Endodermal cell (in vitro differentiated cells): Measurements from ENCODE around the gene BTBD9. TPM values are rescaled to one million over a fixed set of nuclear protein-coding genes. Genes with fewer than 3 reads are reported as not detected.

ENCODE experiments used
- DNase-seq: peaks from one replicate; pipeline ENCODE4 v3.0.0-alpha.2; 2017
- H3K27ac ChIP-seq: 2 replicates; pipeline ENCODE4 v1.5.1; 2013; ENCODE audit warnings: mild to moderate bottlenecking, low read depth, low read length, moderate library complexity
- H3K27me3 ChIP-seq: 2 replicates; pipeline ENCODE4 v1.6.1; 2013; ENCODE audit warnings: mild to moderate bottlenecking, low read length, moderate library complexity; ENCODE audit not compliant: insufficient read depth, control insufficient read depth, poor library complexity, severe bottlenecking
- H3K36me3 ChIP-seq: 2 replicates; pipeline ENCODE4 v1.7.0; 2013; ENCODE audit warnings: mild to moderate bottlenecking, low read length, moderate library complexity; ENCODE audit not compliant: control insufficient read depth, insufficient read depth
- H3K4me1 ChIP-seq: one replicate; pipeline ENCODE4 v1.7.0; 2013; ENCODE audit warnings: low read length; ENCODE audit not compliant: control insufficient read depth, insufficient read depth
- H3K4me3 ChIP-seq: 2 replicates; pipeline ENCODE4 v1.5.1; 2013; ENCODE audit warnings: mild to moderate bottlenecking, low read length, moderate library complexity
- H3K9ac ChIP-seq: 2 replicates; pipeline ENCODE4 v1.6.1; 2013; ENCODE audit warnings: mild to moderate bottlenecking, low read length, moderate library complexity; ENCODE audit not compliant: poor library complexity, severe bottlenecking; ENCODE audit errors: extremely low read depth
- H3K9me3 ChIP-seq: 2 replicates; pipeline ENCODE4 v1.6.1; 2013; ENCODE audit warnings: mild to moderate bottlenecking, low read length, moderate library complexity; ENCODE audit not compliant: control insufficient read depth
- H3K27ac Mint-ChIP-seq: 2 replicates; pipeline ENCODE4 v1.8.0; 2020; ENCODE audit warnings: mixed read lengths
- H3K27me3 Mint-ChIP-seq: 2 replicates; pipeline ENCODE4 v1.8.0; 2021; ENCODE audit warnings: mild to moderate bottlenecking, mixed read lengths; ENCODE audit not compliant: insufficient read depth
- H3K36me3 Mint-ChIP-seq: 2 replicates; pipeline ENCODE4 v1.8.0; 2020; ENCODE audit warnings: low read depth, mixed read lengths
- H3K4me1 Mint-ChIP-seq: 2 replicates; pipeline ENCODE4 v1.8.0; 2020; ENCODE audit warnings: mixed read lengths
- H3K4me3 Mint-ChIP-seq: 2 replicates; pipeline ENCODE4 v1.8.0; 2020; ENCODE audit warnings: mild to moderate bottlenecking, moderate library complexity, mixed read lengths
- H3K9me3 Mint-ChIP-seq: 2 replicates; pipeline ENCODE4 v1.8.0; 2020; ENCODE audit warnings: mild to moderate bottlenecking, mixed read lengths
- WGBS, 2 experiments: methylation state at CpG; one replicate each; pipeline versions ENCODE4 v1.1.5 to v1.1.7; 2013; ENCODE audit warnings: missing lambda C conversion rate in 2 of 2, mixed read lengths in 1 of 2; ENCODE audit not compliant: insufficient coverage in 1 of 2, insufficient read length in 1 of 2; 5-methylcytosine and 5-hydroxymethylcytosine counted together
- total RNA-seq, 2 donors: library from RNA; stranded (reverse); fragmentation: NEBNext Ultra II Directional in 1 of 2; extraction: Animal tissue kit (Norgen Biotek cat#: 25700) in 1 of 2; gene quantifications; 2 replicates in 1 of 2; 3 replicates in 1 of 2; pipeline ENCODE4 v1.2.1, GENCODE V29; 2021
- TF ChIP-seq, protein P1 (sequence below): fragments of 200-600 bp; sonication (generic); conservative IDR thresholded peaks from 2 replicates; pipeline ENCODE4 v1.5.0; 2021; ENCODE audit warnings: antibody characterized with exemption, mild to moderate bottlenecking

The BTBD9 gene
- total RNA-seq, 2 donors from 2014 or later, result 7.6 to 12.3 TPM

DNA sequence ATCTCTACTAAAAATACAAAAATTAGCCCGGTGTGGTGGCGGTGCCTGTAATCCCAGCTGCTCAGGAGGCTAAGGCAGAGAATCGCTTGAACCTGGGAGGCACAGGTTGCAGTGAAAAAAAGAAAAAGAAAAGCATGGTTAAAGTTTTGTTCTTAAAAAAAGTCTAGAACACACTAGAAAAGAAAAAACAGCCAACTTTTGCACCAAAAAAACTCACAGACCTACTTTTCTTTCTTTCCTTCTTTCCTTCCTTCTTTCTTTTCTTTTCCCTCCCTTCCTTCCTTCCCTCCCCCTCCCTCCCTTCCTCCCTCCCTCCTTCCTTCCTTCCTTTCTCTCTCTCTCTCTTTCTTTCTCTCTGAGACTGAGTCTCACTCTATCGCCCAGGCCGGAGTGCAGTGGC, 204.4 kb downstream of the BTBD9 start:
- no peak overlapping the region for H3K4me3 ChIP-seq
- no peaks in the 10 kb centered on the region for H3K4me1 ChIP-seq
- no peak overlapping the region for H3K27ac Mint-ChIP-seq
- H3K27me3 ChIP-seq, result no peaks in the 10 kb centered on the region
- peaks cover 2% of the 10 kb centered on the region for H3K36me3 Mint-ChIP-seq
- peaks cover 45% of the 10 kb centered on the region for H3K4me1 Mint-ChIP-seq
- no peak for DNase-seq
- H3K36me3 ChIP-seq, result no peaks in the 10 kb centered on the region
- H3K4me3 Mint-ChIP-seq, result no peak overlapping the region
- H3K27ac ChIP-seq, result no peak overlapping the region
- WGBS, 2 experiments, result 94% methylated on average over 5 of the region's 5 CpGs; no CpG with 5 or more reads in 1 of the 2 experiments
- H3K9ac ChIP-seq, result no peak overlapping the region
- TF ChIP-seq, protein P1, sequence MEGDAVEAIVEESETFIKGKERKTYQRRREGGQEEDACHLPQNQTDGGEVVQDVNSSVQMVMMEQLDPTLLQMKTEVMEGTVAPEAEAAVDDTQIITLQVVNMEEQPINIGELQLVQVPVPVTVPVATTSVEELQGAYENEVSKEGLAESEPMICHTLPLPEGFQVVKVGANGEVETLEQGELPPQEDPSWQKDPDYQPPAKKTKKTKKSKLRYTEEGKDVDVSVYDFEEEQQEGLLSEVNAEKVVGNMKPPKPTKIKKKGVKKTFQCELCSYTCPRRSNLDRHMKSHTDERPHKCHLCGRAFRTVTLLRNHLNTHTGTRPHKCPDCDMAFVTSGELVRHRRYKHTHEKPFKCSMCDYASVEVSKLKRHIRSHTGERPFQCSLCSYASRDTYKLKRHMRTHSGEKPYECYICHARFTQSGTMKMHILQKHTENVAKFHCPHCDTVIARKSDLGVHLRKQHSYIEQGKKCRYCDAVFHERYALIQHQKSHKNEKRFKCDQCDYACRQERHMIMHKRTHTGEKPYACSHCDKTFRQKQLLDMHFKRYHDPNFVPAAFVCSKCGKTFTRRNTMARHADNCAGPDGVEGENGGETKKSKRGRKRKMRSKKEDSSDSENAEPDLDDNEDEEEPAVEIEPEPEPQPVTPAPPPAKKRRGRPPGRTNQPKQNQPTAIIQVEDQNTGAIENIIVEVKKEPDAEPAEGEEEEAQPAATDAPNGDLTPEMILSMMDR, result no peak
- H3K9me3 Mint-ChIP-seq, result peaks cover 11% of the 10 kb centered on the region
- H3K27me3 Mint-ChIP-seq, result no peaks in the 10 kb centered on the region
- peaks cover 14% of the 10 kb centered on the region for H3K9me3 ChIP-seq

DNA sequence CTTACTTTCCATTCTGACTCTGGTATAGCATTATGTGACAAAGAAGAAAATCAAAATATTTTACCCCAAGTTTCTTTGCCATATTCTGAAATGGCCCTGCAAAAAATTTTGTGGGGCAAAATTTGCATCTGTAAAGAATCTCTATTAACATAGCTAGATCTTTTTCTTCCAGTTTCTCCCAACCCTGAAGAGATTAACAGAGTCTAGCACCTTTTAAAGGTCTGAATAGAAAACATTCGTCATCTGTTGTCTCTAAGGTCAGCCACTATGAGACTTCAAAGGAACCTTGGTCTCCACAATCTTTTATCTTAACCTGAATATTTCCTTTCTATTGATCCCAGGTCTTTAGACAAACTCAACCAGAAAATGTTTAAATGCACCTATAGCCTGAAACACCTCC, 205.7 kb downstream of the BTBD9 start:
- H3K36me3 ChIP-seq, result no peaks in the 10 kb centered on the region
- peaks cover 2% of the 10 kb centered on the region for H3K36me3 Mint-ChIP-seq
- peaks cover 48% of the 10 kb centered on the region for H3K4me1 Mint-ChIP-seq
- H3K27me3 ChIP-seq, result no peaks in the 10 kb centered on the region
- peaks cover 11% of the 10 kb centered on the region for H3K9me3 Mint-ChIP-seq
- TF ChIP-seq, protein P1, result no peak
- peak overlapping the region; percentile 85 for H3K9ac ChIP-seq
- no peak for DNase-seq
- 10 to 17% methylated on average over 1 of the region's 1 CpG for WGBS, 2 experiments
- peak overlapping the region; percentile 94 for H3K27ac Mint-ChIP-seq
- H3K4me3 ChIP-seq, result peak overlapping the region; percentile 61
- H3K4me3 Mint-ChIP-seq, result no peak overlapping the region
- H3K27ac ChIP-seq, result peak overlapping the region; percentile 65
- H3K4me1 ChIP-seq, result no peaks in the 10 kb centered on the region
- no peaks in the 10 kb centered on the region for H3K27me3 Mint-ChIP-seq
- H3K9me3 ChIP-seq, result peaks cover 14% of the 10 kb centered on the region

DNA sequence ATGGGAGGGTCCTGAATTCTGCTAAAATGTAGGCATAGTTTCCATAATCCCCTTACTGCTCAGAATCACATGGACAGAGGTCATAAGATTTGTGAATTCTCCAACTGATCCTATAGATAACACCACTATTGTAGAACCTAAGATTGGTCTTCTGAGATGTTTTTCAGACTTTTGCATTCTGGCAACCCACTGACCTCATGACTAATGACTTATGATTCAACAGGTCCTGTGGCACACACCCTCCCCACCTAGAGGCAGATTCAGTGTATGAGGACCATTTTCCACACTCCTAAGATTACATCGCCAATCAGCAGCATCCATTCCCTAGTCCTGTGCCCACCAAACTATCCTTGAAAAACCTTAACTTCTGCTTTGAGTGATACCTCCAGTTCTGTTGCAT, 207.2 kb downstream of the BTBD9 start:
- Histone ChIP-seq H3K36me3 (no peaks in the 10 kb centered on the region), H3K27ac (no peak overlapping the region), H3K27me3 (no peaks in the 10 kb centered on the region), H3K9me3 (peaks cover 14% of the 10 kb centered on the region), H3K4me3 (peak overlapping the region; percentile 47), H3K9ac (no peak overlapping the region), H3K4me1 (peaks cover 5% of the 10 kb centered on the region)
- TF ChIP-seq, protein P1, result no peak
- Mint-ChIP-seq H3K27ac (peak overlapping the region; percentile 81), H3K27me3 (no peaks in the 10 kb centered on the region), H3K4me1 (peaks cover 58% of the 10 kb centered on the region), H3K36me3 (peaks cover 2% of the 10 kb centered on the region), H3K4me3 (no peak overlapping the region), H3K9me3 (peaks cover 11% of the 10 kb centered on the region)
- WGBS, 2 experiments, result 80 to 95% methylated on average over 1 of the region's 1 CpG
- no peak for DNase-seq
